ENCODE results near the gene RIF1. TPM values are rescaled to one million over a fixed set of nuclear protein-coding genes. Genes with fewer than 3 reads are reported as not detected.
"Not testable (repeated sequence)": the region's sequence is repeated elsewhere in the genome, so short reads cannot be mapped to it uniquely, and the experiment has no call there.

Gene RIF1
- total RNA-seq, 1 donor from 2014 or later: 28.6 TPM

DNA sequence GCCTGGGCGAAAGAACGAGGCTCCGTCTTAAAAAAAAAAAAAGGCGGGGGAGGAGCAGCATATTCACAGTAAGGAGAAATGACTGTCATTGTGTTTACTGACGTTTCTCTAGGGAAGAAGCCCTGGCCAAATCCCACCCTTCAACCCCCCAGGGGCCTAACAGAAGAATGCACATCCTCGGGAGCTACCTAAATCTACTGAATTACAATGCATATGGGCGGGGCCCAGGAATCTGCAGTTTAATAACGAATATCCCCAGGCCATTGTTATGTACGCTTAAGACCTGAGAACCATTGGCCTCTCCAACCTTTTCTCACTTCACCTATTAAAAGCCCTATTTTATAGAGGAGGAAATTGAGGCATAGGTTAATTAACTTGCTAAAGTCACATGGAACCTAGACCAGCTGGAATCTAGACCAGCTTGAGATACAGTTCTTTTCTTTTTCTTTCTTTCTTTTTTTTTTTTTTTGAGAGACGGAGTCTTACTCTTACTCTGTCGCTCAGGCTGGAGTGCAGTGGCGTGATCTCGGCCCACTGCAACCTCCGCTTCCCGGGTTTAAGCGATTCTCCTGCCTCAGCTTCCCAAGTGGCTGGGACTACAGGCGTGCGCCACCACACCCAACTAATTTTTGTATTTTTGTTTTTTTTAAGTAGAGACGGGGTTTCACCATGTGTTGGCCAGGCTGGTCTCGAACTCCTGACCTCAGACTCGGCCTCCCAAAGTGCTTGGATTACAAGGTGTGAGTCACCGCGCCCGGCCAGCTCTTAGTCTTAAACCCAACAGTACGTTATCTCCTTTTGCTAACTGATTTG is 708 bp upstream of the RIF1 start:
- DNase-seq (ENCODE audit: low read depth): no peak
- H3K4me3 ChIP-seq (ENCODE audit: low read depth, low read length): peak overlapping the region; percentile 93
- TF ChIP-seq, protein P1, sequence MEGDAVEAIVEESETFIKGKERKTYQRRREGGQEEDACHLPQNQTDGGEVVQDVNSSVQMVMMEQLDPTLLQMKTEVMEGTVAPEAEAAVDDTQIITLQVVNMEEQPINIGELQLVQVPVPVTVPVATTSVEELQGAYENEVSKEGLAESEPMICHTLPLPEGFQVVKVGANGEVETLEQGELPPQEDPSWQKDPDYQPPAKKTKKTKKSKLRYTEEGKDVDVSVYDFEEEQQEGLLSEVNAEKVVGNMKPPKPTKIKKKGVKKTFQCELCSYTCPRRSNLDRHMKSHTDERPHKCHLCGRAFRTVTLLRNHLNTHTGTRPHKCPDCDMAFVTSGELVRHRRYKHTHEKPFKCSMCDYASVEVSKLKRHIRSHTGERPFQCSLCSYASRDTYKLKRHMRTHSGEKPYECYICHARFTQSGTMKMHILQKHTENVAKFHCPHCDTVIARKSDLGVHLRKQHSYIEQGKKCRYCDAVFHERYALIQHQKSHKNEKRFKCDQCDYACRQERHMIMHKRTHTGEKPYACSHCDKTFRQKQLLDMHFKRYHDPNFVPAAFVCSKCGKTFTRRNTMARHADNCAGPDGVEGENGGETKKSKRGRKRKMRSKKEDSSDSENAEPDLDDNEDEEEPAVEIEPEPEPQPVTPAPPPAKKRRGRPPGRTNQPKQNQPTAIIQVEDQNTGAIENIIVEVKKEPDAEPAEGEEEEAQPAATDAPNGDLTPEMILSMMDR (conservative IDR thresholded peaks at IDR 0.05; ENCODE audit: low read depth, low read length): no peak

DNA sequence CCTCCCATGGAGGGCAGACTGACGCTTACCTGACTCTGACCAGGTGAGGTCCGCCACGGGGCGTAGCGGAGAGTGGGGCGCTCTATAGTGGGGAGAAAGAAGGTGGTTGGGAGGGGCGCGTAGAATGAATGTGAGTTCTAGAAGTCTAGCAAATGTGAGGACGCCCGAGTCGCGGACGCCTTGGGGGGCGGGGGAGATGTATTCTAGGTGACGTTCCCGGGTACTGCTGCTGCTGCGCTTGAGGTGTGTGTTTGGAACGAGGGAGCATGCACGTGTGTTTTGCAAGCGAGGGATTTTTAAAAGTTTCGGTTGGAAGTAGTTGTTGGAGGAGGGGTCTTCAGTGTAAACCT is 758 bp downstream of the RIF1 start:
- no peak for DNase-seq (ENCODE audit: low read depth)
- peak overlapping the region; percentile 93 for H3K4me3 ChIP-seq (ENCODE audit: low read depth, low read length)
- TF ChIP-seq, protein P1 (conservative IDR thresholded peaks at IDR 0.05; ENCODE audit: low read depth, low read length): no peak

DNA sequence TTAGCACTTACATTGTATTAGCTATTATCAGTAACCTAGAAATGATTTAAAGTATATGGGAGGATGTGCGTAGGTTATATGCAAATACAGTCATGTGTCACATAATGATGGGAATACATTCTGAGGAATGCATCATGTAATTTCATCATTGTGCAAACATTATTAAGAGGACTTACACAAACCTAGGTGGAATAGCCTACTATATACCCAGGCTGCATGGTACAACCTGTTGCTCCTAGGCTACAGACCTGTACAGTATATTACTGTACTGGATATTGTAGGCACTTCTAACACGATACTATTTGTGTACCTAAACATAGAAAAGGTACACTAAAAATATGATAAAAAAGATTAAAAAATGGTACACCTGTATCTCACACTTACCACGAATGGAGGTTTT is 7.9 kb downstream of the RIF1 start:
- H3K4me3 ChIP-seq (ENCODE audit: low read depth, low read length): no peak overlapping the region
- TF ChIP-seq, protein P1 (conservative IDR thresholded peaks at IDR 0.05; ENCODE audit: low read depth, low read length): no peak
- no peak for DNase-seq (ENCODE audit: low read depth)

DNA sequence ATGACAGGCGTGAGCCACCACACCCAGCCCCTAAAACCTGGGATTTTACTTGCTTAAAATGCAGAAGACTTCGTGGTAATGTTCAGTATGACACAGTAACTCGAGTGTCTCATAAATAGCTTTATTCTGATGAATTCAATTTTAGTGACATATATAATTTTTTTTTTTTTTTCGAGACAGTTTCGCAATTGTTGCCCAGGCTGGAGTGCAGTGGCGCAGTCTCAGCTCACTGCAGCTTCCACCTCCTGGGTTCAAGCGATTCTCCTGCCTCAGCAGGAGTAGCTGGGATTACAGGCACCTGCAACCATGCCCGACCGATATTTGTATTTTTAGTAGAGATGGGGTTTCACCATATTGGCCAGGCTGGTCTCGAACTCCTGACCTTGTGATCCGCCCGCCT is 12.0 kb downstream of the RIF1 start:
- H3K4me3 ChIP-seq (ENCODE audit: low read depth, low read length); DNase-seq (ENCODE audit: low read depth): not testable (repeated sequence)

DNA sequence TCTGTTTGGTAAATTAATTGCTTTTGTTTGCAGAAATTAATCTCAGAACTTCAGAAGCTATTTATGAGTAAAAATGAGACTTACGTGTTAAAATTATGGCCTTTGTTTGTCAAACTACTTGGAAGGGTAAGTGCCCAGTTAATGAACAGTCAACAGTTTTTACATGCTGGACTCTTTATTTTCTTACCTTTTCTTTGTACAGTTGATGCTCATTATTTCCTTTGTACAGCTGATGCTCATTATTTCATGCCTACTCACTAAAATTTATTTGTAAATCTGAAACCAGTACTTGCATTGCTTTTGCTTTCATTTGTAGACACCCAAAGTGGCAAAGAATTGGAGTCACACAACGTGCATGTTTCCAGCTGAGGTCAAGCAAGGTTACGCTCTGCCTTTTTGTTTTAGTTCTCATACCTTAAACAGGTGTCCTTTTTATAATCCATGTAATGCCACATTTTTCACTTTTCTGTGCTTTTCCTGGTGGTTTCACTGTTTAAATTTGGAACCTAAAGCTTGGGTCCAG is 13.3 kb downstream of the RIF1 start:
- H3K4me3 ChIP-seq (ENCODE audit: low read depth, low read length): no peak overlapping the region
- TF ChIP-seq, protein P1 (conservative IDR thresholded peaks at IDR 0.05; ENCODE audit: low read depth, low read length): no peak
- no peak for DNase-seq (ENCODE audit: low read depth)

DNA sequence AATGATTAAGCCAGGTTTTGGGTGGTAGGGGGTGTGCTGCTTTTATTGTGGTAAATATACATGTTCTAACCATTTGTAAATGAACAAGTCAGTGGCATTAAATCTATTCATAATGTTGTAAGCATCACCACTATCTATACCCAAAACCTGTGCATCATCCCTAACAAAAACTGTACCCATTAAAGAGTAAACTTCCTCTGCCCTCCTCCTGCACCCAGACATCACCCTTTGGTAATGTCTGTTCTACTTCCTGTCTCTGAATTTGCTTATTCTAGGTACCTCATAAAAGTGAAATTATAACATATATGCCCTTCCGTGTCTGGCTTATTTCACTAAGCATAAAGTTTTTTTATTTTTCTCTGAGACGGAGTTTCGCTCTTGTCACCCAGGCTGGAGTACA is 14.1 kb downstream of the RIF1 start:
- DNase-seq (ENCODE audit: low read depth): no peak
- no peak overlapping the region for H3K4me3 ChIP-seq (ENCODE audit: low read depth, low read length)
- TF ChIP-seq, protein P1 (conservative IDR thresholded peaks at IDR 0.05; ENCODE audit: low read depth, low read length): no peak

DNA sequence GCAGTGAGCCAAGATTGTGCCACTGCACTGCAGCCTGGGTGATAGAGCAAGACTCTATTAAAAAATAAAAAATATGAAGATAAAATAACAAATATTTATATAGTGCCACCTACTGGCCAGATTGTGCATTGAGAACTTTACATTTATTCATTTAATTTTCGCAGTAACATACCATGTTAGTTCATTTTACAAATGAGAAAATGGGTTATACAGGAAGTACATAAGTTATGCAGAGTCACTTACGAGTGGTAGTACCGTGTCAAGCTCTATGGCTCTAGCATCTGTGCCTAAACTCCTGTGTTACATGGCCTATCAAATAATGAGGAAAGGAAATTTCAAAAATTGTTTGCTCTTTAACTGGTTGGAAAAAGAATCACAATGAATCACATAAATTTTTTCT is 27.9 kb downstream of the RIF1 start:
- TF ChIP-seq, protein P1 (conservative IDR thresholded peaks at IDR 0.05; ENCODE audit: low read depth, low read length): peak; percentile 50
- no peak overlapping the region for H3K4me3 ChIP-seq (ENCODE audit: low read depth, low read length)
- no peak for DNase-seq (ENCODE audit: low read depth)
